ENCODE results near the gene UNKL.

The UNKL gene

GRCh38 chr16:1448536-1449116 lies 34.1 kb upstream of the UNKL start:
- DNase-seq (ENCODE audit: low read depth, low spot score), result no peak
- TF ChIP-seq CTCF (IDR thresholded peaks at IDR 0.05; ENCODE audit: insufficient read depth, low read length, missing control alignments), result no peak
- CTCF ChIA-PET, result no interaction called here
- POLR2A ChIA-PET, result no interaction called here
- no peak overlapping the region for H3K4me3 ChIP-seq (ENCODE audit: low read depth, low read length)

- POLR2A ChIA-PET, result no interaction called here
- CTCF ChIA-PET, result no interaction called here
These were observed 33.5 kb upstream of the UNKL start for GRCh38 chr16:1447965-1448364.

GRCh38 chr16:1446296-1447080 lies 32.0 kb upstream of the UNKL start:
- POLR2A ChIA-PET, result interaction anchor here (0.8 kb wide), 1 partner anchor 13 kb away, joined by 3 read pairs; no protein-coding TSS in a partner anchor
- H3K4me3 ChIP-seq (ENCODE audit: low read depth, low read length), result no peak overlapping the region
- CTCF ChIA-PET, result interaction anchor here (1.1 kb wide), 1 partner anchor 18 kb away, joined by 3 read pairs; no protein-coding TSS in a partner anchor
- TF ChIP-seq CTCF (IDR thresholded peaks at IDR 0.05; ENCODE audit: insufficient read depth, low read length, missing control alignments), result no peak
- no peak for DNase-seq (ENCODE audit: low read depth, low spot score)

More at GRCh38 chr16:1447965-1448364, 33.5 kb upstream of the UNKL start:
- H3K4me3 ChIP-seq (ENCODE audit: low read depth, low read length), result no peak overlapping the region
- DNase-seq (ENCODE audit: low read depth, low spot score), result no peak
- TF ChIP-seq CTCF (IDR thresholded peaks at IDR 0.05; ENCODE audit: insufficient read depth, low read length, missing control alignments), result no peak

- ChIA-PET CTCF (interaction anchor here (1.1 kb wide), 1 partner anchor 17 kb away, joined by 3 read pairs; no protein-coding TSS in a partner anchor), POLR2A (no interaction called here)
- no peak for TF ChIP-seq CTCF (IDR thresholded peaks at IDR 0.05; ENCODE audit: insufficient read depth, low read length, missing control alignments)
- no peak overlapping the region for H3K4me3 ChIP-seq (ENCODE audit: low read depth, low read length)
- no peak for DNase-seq (ENCODE audit: low read depth, low spot score)
These were observed 31.2 kb upstream of the UNKL start for GRCh38 chr16:1445518-1446203.

GRCh38 chr16:1444730-1445517 lies 30.4 kb upstream of the UNKL start:
- POLR2A ChIA-PET, result no interaction called here
- CTCF ChIA-PET, result interaction anchor here (1.2 to 1.7 kb wide), 2 partner anchors 9 to 23 kb away, joined by 4 read pairs; no protein-coding TSS in a partner anchor
- TF ChIP-seq CTCF (IDR thresholded peaks at IDR 0.05; ENCODE audit: insufficient read depth, low read length, missing control alignments), result no peak
- no peak for DNase-seq (ENCODE audit: low read depth, low spot score)
- H3K4me3 ChIP-seq (ENCODE audit: low read depth, low read length), result no peak overlapping the region
